MCF 10A (cell line): ENCODE measurements around the gene HAUS8. TPM values are rescaled to one million over a fixed set of nuclear protein-coding genes. Genes with fewer than 3 reads are reported as not detected.
A peak's percentile ranks its signal among the peaks of the same experiment; 100 is the strongest.

Source experiments
- BruUV-seq: library from RNA; stranded (reverse); fragments of 400-500 nt; replicated peaks from 2 replicates; lab custom pipeline; 2021; lab: Mats Ljungman, UMichigan
- CTCF ChIA-PET: fragments of 300-600 bp; sonication (Branson Sonifier 250); formaldehyde crosslinking; extraction: SDS; loops from one replicate; lab custom pipeline; 2021; ENCODE audit warnings: antibody characterized with exemption, inconsistent platforms; lab: Yijun Ruan, JAX
- POLR2A ChIA-PET: fragments of 300-600, 350-650 bp; sonication (Branson Sonifier 250); formaldehyde crosslinking; extraction: SDS; loops from one replicate; lab custom pipeline; 2020; ENCODE audit warnings: antibody characterized with exemption, inconsistent platforms; lab: Yijun Ruan, JAX
- DNase-seq: peaks from one replicate; pipeline ENCODE4 v3.0.0-alpha.2; 2018; ENCODE audit not compliant: unreplicated experiment
- H3K27ac Mint-ChIP-seq: one replicate; pipeline ENCODE4 v1.8.0; 2022; ENCODE audit warnings: mild to moderate bottlenecking, low read depth, mixed read lengths; ENCODE audit not compliant: unreplicated experiment
- H3K27me3 Mint-ChIP-seq: one replicate; pipeline ENCODE4 v1.8.0; 2022; ENCODE audit warnings: mixed read lengths; ENCODE audit not compliant: insufficient read depth, unreplicated experiment
- H3K36me3 Mint-ChIP-seq: one replicate; pipeline ENCODE4 v1.8.0; 2022; ENCODE audit warnings: mild to moderate bottlenecking, moderate library complexity, mixed read lengths; ENCODE audit not compliant: insufficient read depth, unreplicated experiment
- H3K4me1 Mint-ChIP-seq: one replicate; pipeline ENCODE4 v1.8.0; 2022; ENCODE audit warnings: mixed read lengths; ENCODE audit not compliant: insufficient read depth, unreplicated experiment
- H3K4me3 Mint-ChIP-seq: one replicate; pipeline ENCODE4 v1.8.0; 2022; ENCODE audit warnings: mild to moderate bottlenecking, moderate library complexity, mixed read lengths; ENCODE audit not compliant: unreplicated experiment
- H3K9me3 Mint-ChIP-seq: one replicate; pipeline ENCODE4 v1.8.0; 2022; ENCODE audit warnings: mixed read lengths; ENCODE audit not compliant: unreplicated experiment
- CTCF ChIP-seq: fragments of 200-600 bp; IDR thresholded peaks from one replicate; pipeline ENCODE4 v1.8.0; 2022; ENCODE audit warnings: antibody characterized with exemption, mild to moderate bottlenecking; ENCODE audit not compliant: unreplicated experiment
- intact Hi-C: fragments of 100-400 bp; cut with micrococcal nuclease; formaldehyde crosslinking; loops from 2 replicates; pipeline ENCODE4 v1.14.1; 2022
- total RNA-seq: library from RNA; stranded (reverse); gene quantifications from 2 replicates; pipeline ENCODE4 v1.2.3, GENCODE V29; 2022

The HAUS8 gene
- total RNA-seq, 1 experiment from 2014 or later = 8.4 TPM

GRCh38 chr19:17023805-17024204, 51.4 kb downstream of the HAUS8 start:
- intact Hi-C loops = no loop called here
- peaks cover 18% of the 10 kb centered on the region for H3K27me3 Mint-ChIP-seq
- no peaks in the 10 kb centered on the region for H3K9me3 Mint-ChIP-seq
- peaks cover 26% of the 10 kb centered on the region for H3K4me1 Mint-ChIP-seq
- CTCF ChIA-PET = no interaction called here
- no peak overlapping the region for H3K4me3 Mint-ChIP-seq
- peaks cover 7% of the 10 kb centered on the region for H3K36me3 Mint-ChIP-seq
- POLR2A ChIA-PET = interaction anchor here (0.8 kb wide), 1 partner anchor 67 kb away, joined by 3 read pairs; no protein-coding TSS in a partner anchor
- no peak for TF ChIP-seq CTCF
- H3K27ac Mint-ChIP-seq = no peak overlapping the region
- BruUV-seq = no TSS peak
- DNase-seq = no peak

GRCh38 chr19:17022738-17023137, 52.5 kb downstream of the HAUS8 start:
- CTCF ChIA-PET = interaction anchor here (0.7 kb wide), 1 partner anchor 70 kb away, joined by 3 read pairs; no protein-coding TSS in a partner anchor
- intact Hi-C loops = no loop called here

GRCh38 chr19:17021793-17022590, 53.3 kb downstream of the HAUS8 start:
- DNase-seq = peak; percentile 89
- ChIA-PET POLR2A (interaction anchor here (0.6 to 0.7 kb wide), 3 partner anchors 28 to 512 kb away, joined by 3 read pairs; no protein-coding TSS in a partner anchor), CTCF (no interaction called here)
- peaks cover under 1% of the 10 kb centered on the region for H3K27me3 Mint-ChIP-seq
- no peak overlapping the region for H3K27ac Mint-ChIP-seq
- intact Hi-C loops = no loop called here
- BruUV-seq = no TSS peak
- no peak overlapping the region for H3K4me3 Mint-ChIP-seq
- peaks cover 7% of the 10 kb centered on the region for H3K36me3 Mint-ChIP-seq
- H3K9me3 Mint-ChIP-seq = no peaks in the 10 kb centered on the region
- peaks cover 26% of the 10 kb centered on the region for H3K4me1 Mint-ChIP-seq
- no peak for TF ChIP-seq CTCF

More at GRCh38 chr19:17022738-17023137, 52.5 kb downstream of the HAUS8 start:
- Mint-ChIP-seq H3K4me1 (peaks cover 26% of the 10 kb centered on the region), H3K36me3 (peaks cover 7% of the 10 kb centered on the region), H3K9me3 (no peaks in the 10 kb centered on the region), H3K27me3 (peaks cover 8% of the 10 kb centered on the region), H3K4me3 (no peak overlapping the region), H3K27ac (no peak overlapping the region)
- POLR2A ChIA-PET = interaction anchor here (0.6 to 0.8 kb wide), 4 partner anchors 28 to 74 kb away, joined by 3 to 4 read pairs (median 4); no protein-coding TSS in a partner anchor
- BruUV-seq = no TSS peak
- DNase-seq = no peak
- no peak for TF ChIP-seq CTCF

GRCh38 chr19:17021328-17021727, 53.9 kb downstream of the HAUS8 start:
- intact Hi-C loops = no loop called here
- ChIA-PET CTCF (interaction anchor here (0.5 kb wide), 1 partner anchor 1643 kb away, joined by 3 read pairs; no protein-coding TSS in a partner anchor), POLR2A (interaction anchor here (0.6 kb wide), 1 partner anchor 358 kb away, joined by 3 read pairs; no protein-coding TSS in a partner anchor)
- Mint-ChIP-seq H3K4me1 (peaks cover 26% of the 10 kb centered on the region), H3K27me3 (no peaks in the 10 kb centered on the region), H3K9me3 (no peaks in the 10 kb centered on the region), H3K4me3 (no peak overlapping the region), H3K36me3 (peaks cover 7% of the 10 kb centered on the region), H3K27ac (no peak overlapping the region)
- no TSS peak for BruUV-seq
- TF ChIP-seq CTCF = no peak
- DNase-seq = no peak
